H9 (cell line): ENCODE data around the gene FAM171A1. TPM values are rescaled to one million over a fixed set of nuclear protein-coding genes. Genes with fewer than 3 reads are reported as not detected.

ENCODE experiments used
- DNase-seq: peaks from one replicate; pipeline ENCODE4 v3.0.0-alpha.2; 2017
- H2AFZ ChIP-seq: one replicate; pipeline ENCODE4 v1.6.1; 2013; ENCODE audit warnings: mild to moderate bottlenecking, low read length, control low read depth, moderate library complexity
- H2AK5ac ChIP-seq: 2 replicates; pipeline ENCODE4 v1.6.1; 2013; ENCODE audit warnings: low read length, control low read depth, mixed read lengths; ENCODE audit not compliant: insufficient read length
- H2BK120ac ChIP-seq: one replicate; pipeline ENCODE4 v1.6.1; 2013; ENCODE audit warnings: low read depth, mild to moderate bottlenecking, low read length, control low read depth, inconsistent platforms; ENCODE audit not compliant: poor library complexity, severe bottlenecking
- H2BK12ac ChIP-seq: 2 replicates; pipeline ENCODE4 v1.6.1; 2013; ENCODE audit warnings: low read length, control low read depth, mixed read lengths, low read depth; ENCODE audit not compliant: insufficient read length
- H2BK15ac ChIP-seq: 2 replicates; pipeline ENCODE4 v1.6.1; 2013; ENCODE audit warnings: low read depth, low read length, control low read depth
- H2BK20ac ChIP-seq: one replicate; pipeline ENCODE4 v1.6.1; 2013; ENCODE audit warnings: low read depth, mild to moderate bottlenecking, low read length, control low read depth, inconsistent platforms; ENCODE audit not compliant: poor library complexity, severe bottlenecking
- H2BK5ac ChIP-seq: 2 replicates; pipeline ENCODE4 v1.6.1; 2013; ENCODE audit warnings: low read length, control low read depth, mixed read lengths; ENCODE audit not compliant: insufficient read length
- H3K14ac ChIP-seq: 2 replicates; pipeline ENCODE4 v1.6.1; 2013; ENCODE audit warnings: low read length, control low read depth; ENCODE audit not compliant: insufficient read depth
- H3K18ac ChIP-seq: 2 replicates; pipeline ENCODE4 v1.6.1; 2013; ENCODE audit warnings: low read depth, mild to moderate bottlenecking, mixed read lengths, low read length, control low read depth; ENCODE audit not compliant: insufficient read length
- H3K23ac ChIP-seq: 2 replicates; pipeline ENCODE4 v1.6.1; 2013; ENCODE audit warnings: low read length, control low read depth, mixed read lengths, low read depth; ENCODE audit not compliant: insufficient read length
- H3K23me2 ChIP-seq: 2 replicates; pipeline ENCODE4 v1.6.1; 2013; ENCODE audit warnings: low read depth, mild to moderate bottlenecking, mixed read lengths, low read length, control low read depth; ENCODE audit not compliant: insufficient read length, poor library complexity, severe bottlenecking
- H3K27ac ChIP-seq: 2 replicates; pipeline ENCODE4 v1.5.1; 2013; ENCODE audit warnings: low read length, control low read depth, mixed read lengths, low read depth; ENCODE audit not compliant: insufficient read length
- H3K27me3 ChIP-seq: 2 replicates; pipeline ENCODE4 v1.6.1; 2013; ENCODE audit warnings: low read length, control low read depth, inconsistent platforms; ENCODE audit not compliant: insufficient read depth
- H3K4ac ChIP-seq: 2 replicates; pipeline ENCODE4 v1.6.1; 2013; ENCODE audit warnings: low read depth, mild to moderate bottlenecking, control low read depth, inconsistent platforms, low read length, moderate library complexity
- H3K4me1 ChIP-seq: 2 replicates; pipeline ENCODE4 v1.6.1; 2013; ENCODE audit warnings: low read length, control low read depth, inconsistent platforms; ENCODE audit not compliant: insufficient read depth
- H3K4me2 ChIP-seq: 2 replicates; pipeline ENCODE4 v1.6.1; 2013; ENCODE audit warnings: low read length, control low read depth, mixed read lengths; ENCODE audit not compliant: insufficient read length, insufficient read depth
- H3K56ac ChIP-seq: 2 replicates; pipeline ENCODE4 v1.6.1; 2013; ENCODE audit warnings: low read depth, mild to moderate bottlenecking, mixed read lengths, low read length, control low read depth; ENCODE audit not compliant: insufficient read length
- H3K79me1 ChIP-seq: 2 replicates; pipeline ENCODE4 v1.6.1; 2013; ENCODE audit warnings: low read depth, mild to moderate bottlenecking, moderate library complexity, low read length, control low read depth, inconsistent platforms; ENCODE audit not compliant: insufficient read depth, poor library complexity, severe bottlenecking
- H3K79me2 ChIP-seq: 2 replicates; pipeline ENCODE4 v1.6.1; 2013; ENCODE audit warnings: low read length, control low read depth, inconsistent platforms; ENCODE audit not compliant: insufficient read depth
- H3K9ac ChIP-seq: 2 replicates; pipeline ENCODE4 v1.6.1; 2013; ENCODE audit warnings: low read length, control low read depth, mixed read lengths; ENCODE audit not compliant: insufficient read length; ENCODE audit errors: extremely low read depth
- H3K9me3 ChIP-seq: one replicate; pipeline ENCODE4 v1.6.1; 2013; ENCODE audit warnings: low read depth, low read length, inconsistent platforms; ENCODE audit not compliant: control insufficient read depth
- H3T11ph ChIP-seq: one replicate; pipeline ENCODE4 v1.6.1; 2013; ENCODE audit warnings: mild to moderate bottlenecking, low read length, control low read depth, inconsistent platforms
- H4K20me1 ChIP-seq: one replicate; pipeline ENCODE4 v1.6.1; 2013; ENCODE audit not compliant: control insufficient read depth, insufficient read length, insufficient read depth
- H4K5ac ChIP-seq: 2 replicates; pipeline ENCODE4 v1.6.1; 2013; ENCODE audit warnings: low read depth, mild to moderate bottlenecking, mixed read lengths, low read length, control low read depth; ENCODE audit not compliant: insufficient read length
- H4K8ac ChIP-seq: replicated peaks from 2 replicates; pipeline ENCODE4 v1.6.1; 2013; ENCODE audit warnings: low read length, control low read depth, mixed read lengths, low read depth; ENCODE audit not compliant: insufficient read length
- H4K91ac ChIP-seq: 2 replicates; pipeline ENCODE4 v1.6.1; 2013; ENCODE audit warnings: low read depth, mild to moderate bottlenecking, moderate library complexity, mixed read lengths, low read length, control low read depth; ENCODE audit not compliant: insufficient read length
- H3K27ac Mint-ChIP-seq, 3 experiments: 2 replicates in 2 of 3; 3 replicates in 1 of 3; pipeline ENCODE4 v1.8.0; 2020 to 2021; ENCODE audit warnings: mixed read lengths in 3 of 3, mild to moderate bottlenecking in 1 of 3, moderate library complexity in 1 of 3
- H3K27me3 Mint-ChIP-seq: 2 replicates; pipeline ENCODE4 v1.8.0; 2021; ENCODE audit warnings: low read depth, mild to moderate bottlenecking, moderate library complexity, mixed read lengths
- H3K36me3 Mint-ChIP-seq, 3 experiments: 2 replicates in 2 of 3; 3 replicates in 1 of 3; pipeline ENCODE4 v1.8.0; 2020 to 2021; ENCODE audit warnings: low read depth in 3 of 3, mixed read lengths in 3 of 3; ENCODE audit not compliant: insufficient read depth in 1 of 3
- H3K4me1 Mint-ChIP-seq, 2 experiments: 2 replicates each; pipeline ENCODE4 v1.8.0; 2020; ENCODE audit warnings: mixed read lengths in 2 of 2
- H3K4me3 Mint-ChIP-seq, 2 experiments: 2 replicates in 1 of 2; 3 replicates in 1 of 2; pipeline ENCODE4 v1.8.0; 2020 to 2021; ENCODE audit warnings: mild to moderate bottlenecking in 2 of 2, mixed read lengths in 2 of 2, moderate library complexity in 1 of 2
- H3K9me3 Mint-ChIP-seq, 2 experiments: 2 replicates in 1 of 2; 3 replicates in 1 of 2; pipeline ENCODE4 v1.8.0; 2020; ENCODE audit warnings: mild to moderate bottlenecking in 2 of 2, mixed read lengths in 2 of 2, moderate library complexity in 1 of 2
- CTCF ChIP-seq: fragments of 200-600 bp; sonication (generic); conservative IDR thresholded peaks from 3 replicates; pipeline ENCODE4 v1.8.0; 2021; ENCODE audit warnings: antibody characterized with exemption, mild to moderate bottlenecking
- WGBS: extraction: QIAGEN DNeasy Blood & Tissue Kit; methylation state at CpG from one replicate; pipeline ENCODE4 v1.1.7; 2013; ENCODE audit warnings: missing lambda C conversion rate, low lambda C conversion rate, mixed read lengths; ENCODE audit not compliant: insufficient read length; ENCODE audit errors: extremely low coverage; 5-methylcytosine and 5-hydroxymethylcytosine counted together
- total RNA-seq: library from RNA; stranded (reverse); gene quantifications from 2 replicates; pipeline ENCODE4 v1.2.1, GENCODE V29; 2021

The FAM171A1 gene
- total RNA-seq, 1 experiment from 2014 or later: 37.4 TPM

GRCh38 chr10:15324113-15324512 lies 47.0 kb downstream of the FAM171A1 start:
- Histone ChIP-seq H2BK120ac (no peak overlapping the region), H3K79me2 (no peaks in the 10 kb centered on the region), H2BK12ac (no peak overlapping the region), H3K27me3 (no peaks in the 10 kb centered on the region), H3K4me1 (0 out of 2 replicates have a peak, but pooled peaks cover 4% of the 10 kb centered on the region), H3K9me3 (no peaks in the 10 kb centered on the region), H4K20me1 (no peaks in the 10 kb centered on the region), H4K8ac (no peak overlapping the region), H3T11ph (no peak overlapping the region), H3K23ac (no peak overlapping the region), H3K14ac (no peak overlapping the region), H3K27ac (no peak overlapping the region), H3K18ac (no peak overlapping the region), H3K4me2 (no peak overlapping the region), H2AFZ (no peak overlapping the region), H2BK20ac (no peak overlapping the region), H3K79me1 (no peaks in the 10 kb centered on the region), H2BK15ac (no peak overlapping the region), H2BK5ac (no peak overlapping the region), H3K9ac (no peak overlapping the region), H4K91ac (no peak overlapping the region), H4K5ac (no peak overlapping the region), H2AK5ac (no peak overlapping the region), H3K4ac (no peak overlapping the region), H3K23me2 (no peaks in the 10 kb centered on the region), H3K56ac (no peak overlapping the region)
- Mint-ChIP-seq H3K36me3 (no peaks in the 10 kb centered on the region; a peak in 2 of 7 replicates), H3K27ac (no peak overlapping the region), H3K27me3 (no peaks in the 10 kb centered on the region), H3K4me3 (no peak overlapping the region), H3K9me3 (no peaks in the 10 kb centered on the region), H3K4me1 (peaks cover 8 to 15% of the 10 kb centered on the region in 2 experiments)
- WGBS: 100% methylated on average over 2 of the region's 8 CpGs
- no peak for TF ChIP-seq CTCF
- DNase-seq: no peak
